Mononuclear cell (primary cell): ENCODE measurements around the gene PAM. TPM values are rescaled to one million over a fixed set of nuclear protein-coding genes. Genes with fewer than 3 reads are reported as not detected.

ENCODE experiments used
- H3K27me3 ChIP-seq: 2 replicates; pipeline ENCODE4 v1.6.0; 2011; ENCODE audit warnings: low read length, control low read depth; ENCODE audit not compliant: insufficient read depth
- H3K4me1 ChIP-seq: 2 replicates; pipeline ENCODE4 v1.5.1; 2011; ENCODE audit warnings: mild to moderate bottlenecking, low read length, control low read depth; ENCODE audit not compliant: insufficient read depth
- H3K4me3 ChIP-seq: 2 replicates; pipeline ENCODE4 v1.5.1; 2011; ENCODE audit warnings: mild to moderate bottlenecking, low read length, moderate library complexity
- H3K9me3 ChIP-seq: 2 replicates; pipeline ENCODE4 v1.5.1; 2011; ENCODE audit warnings: low read depth, mild to moderate bottlenecking, control low read depth, low read length
- total RNA-seq: library from RNA; depleted of rRNA; stranded (reverse); fragments of >200 nt; gene quantifications from one replicate; pipeline ENCODE4 v1.2.3, GENCODE V29; 2012

PAM gene
- total RNA-seq, 1 donor: 18.8 TPM

GRCh38 chr5:102801371-102801770 lies 46.3 kb downstream of the PAM start:
- Histone ChIP-seq H3K4me1 (peaks cover 23% of the 10 kb centered on the region), H3K27me3 (no peaks in the 10 kb centered on the region), H3K4me3 (no peak overlapping the region), H3K9me3 (no peaks in the 10 kb centered on the region)

- H3K9me3 ChIP-seq: no peaks in the 10 kb centered on the region
- peaks cover 23% of the 10 kb centered on the region for H3K4me1 ChIP-seq
Measured at GRCh38 chr5:102802708-102803458, 47.8 kb downstream of the PAM start.

GRCh38 chr5:102807878-102808502 lies 52.9 kb downstream of the PAM start:
- Histone ChIP-seq H3K4me3 (no peak overlapping the region), H3K9me3 (no peaks in the 10 kb centered on the region), H3K4me1 (peaks cover 4% of the 10 kb centered on the region), H3K27me3 (no peaks in the 10 kb centered on the region)

More at GRCh38 chr5:102802708-102803458, 47.8 kb downstream of the PAM start:
- H3K27me3 ChIP-seq: no peaks in the 10 kb centered on the region
- H3K4me3 ChIP-seq: no peak overlapping the region

- Histone ChIP-seq H3K4me1 (no peaks in the 10 kb centered on the region), H3K9me3 (no peaks in the 10 kb centered on the region), H3K27me3 (no peaks in the 10 kb centered on the region)
Measured at GRCh38 chr5:102809033-102809432, 53.9 kb downstream of the PAM start.

GRCh38 chr5:102811972-102812371 lies 56.9 kb downstream of the PAM start:
- no peak overlapping the region for H3K4me3 ChIP-seq
- no peaks in the 10 kb centered on the region for H3K9me3 ChIP-seq
- peaks cover 5% of the 10 kb centered on the region for H3K4me1 ChIP-seq
- H3K27me3 ChIP-seq: no peaks in the 10 kb centered on the region

More at GRCh38 chr5:102809033-102809432, 53.9 kb downstream of the PAM start:
- no peak overlapping the region for H3K4me3 ChIP-seq

- Histone ChIP-seq H3K4me3 (no peak overlapping the region), H3K9me3 (no peaks in the 10 kb centered on the region), H3K27me3 (no peaks in the 10 kb centered on the region), H3K4me1 (peaks cover 5% of the 10 kb centered on the region)
Measured at GRCh38 chr5:102813740-102814139, 58.6 kb downstream of the PAM start.

GRCh38 chr5:102815084-102815483 lies 60.0 kb downstream of the PAM start:
- no peaks in the 10 kb centered on the region for H3K9me3 ChIP-seq
- no peak overlapping the region for H3K4me3 ChIP-seq
- no peaks in the 10 kb centered on the region for H3K27me3 ChIP-seq
- H3K4me1 ChIP-seq: peaks cover 5% of the 10 kb centered on the region

GRCh38 chr5:102815540-102816332 lies 60.6 kb downstream of the PAM start:
- Histone ChIP-seq H3K27me3 (no peaks in the 10 kb centered on the region), H3K4me1 (peaks cover 5% of the 10 kb centered on the region), H3K9me3 (no peaks in the 10 kb centered on the region), H3K4me3 (no peak overlapping the region)

- Histone ChIP-seq H3K4me1 (peaks cover 5% of the 10 kb centered on the region), H3K4me3 (no peak overlapping the region), H3K27me3 (no peaks in the 10 kb centered on the region), H3K9me3 (no peaks in the 10 kb centered on the region)
Measured at GRCh38 chr5:102818345-102818744, 63.2 kb downstream of the PAM start.

GRCh38 chr5:102818934-102819333 lies 63.8 kb downstream of the PAM start:
- no peaks in the 10 kb centered on the region for H3K9me3 ChIP-seq
- H3K4me3 ChIP-seq: no peak overlapping the region
- no peaks in the 10 kb centered on the region for H3K27me3 ChIP-seq
- H3K4me1 ChIP-seq: peaks cover 5% of the 10 kb centered on the region

- H3K4me3 ChIP-seq: no peak overlapping the region
- no peaks in the 10 kb centered on the region for H3K9me3 ChIP-seq
- peaks cover 5% of the 10 kb centered on the region for H3K4me1 ChIP-seq
- no peaks in the 10 kb centered on the region for H3K27me3 ChIP-seq
Measured at GRCh38 chr5:102819634-102820033, 64.5 kb downstream of the PAM start.

GRCh38 chr5:102823441-102823874 lies 68.4 kb downstream of the PAM start:
- H3K4me1 ChIP-seq: peaks cover 4% of the 10 kb centered on the region
- H3K4me3 ChIP-seq: no peak overlapping the region
- H3K9me3 ChIP-seq: no peaks in the 10 kb centered on the region
- no peaks in the 10 kb centered on the region for H3K27me3 ChIP-seq

- no peaks in the 10 kb centered on the region for H3K9me3 ChIP-seq
- peaks cover 4% of the 10 kb centered on the region for H3K4me1 ChIP-seq
- H3K4me3 ChIP-seq: no peak overlapping the region
- H3K27me3 ChIP-seq: no peaks in the 10 kb centered on the region
Measured at GRCh38 chr5:102826629-102827028, 71.5 kb downstream of the PAM start.

GRCh38 chr5:102830241-102830640 lies 75.1 kb downstream of the PAM start:
- Histone ChIP-seq H3K4me3 (no peak overlapping the region), H3K4me1 (peaks cover 10% of the 10 kb centered on the region), H3K27me3 (no peaks in the 10 kb centered on the region), H3K9me3 (no peaks in the 10 kb centered on the region)

GRCh38 chr5:102832445-102832844 lies 77.3 kb downstream of the PAM start:
- Histone ChIP-seq H3K9me3 (no peaks in the 10 kb centered on the region), H3K27me3 (no peaks in the 10 kb centered on the region), H3K4me1 (peaks cover 17% of the 10 kb centered on the region), H3K4me3 (no peak overlapping the region)
